CD14-positive monocyte (primary cell): ENCODE measurements around the gene ACKR4. TPM values are rescaled to one million over a fixed set of nuclear protein-coding genes. Genes with fewer than 3 reads are reported as not detected.
"Not testable (repeated sequence)": the region's sequence is repeated elsewhere in the genome, so short reads cannot be mapped to it uniquely, and the experiment has no call there.

Experiments
- DNase-seq, 3 donors: peaks; one replicate each; pipeline ENCODE4 v3.0.0-alpha.2; 2011 to 2022
- H2AFZ ChIP-seq: 2 replicates; pipeline ENCODE4 v1.6.0; 2012; ENCODE audit warnings: mild to moderate bottlenecking, low read depth, low read length, inconsistent platforms; ENCODE audit not compliant: insufficient read depth, poor library complexity, severe bottlenecking
- H3K27ac ChIP-seq, 2 donors: 1 replicate in 1 of 2; 2 replicates in 1 of 2; pipeline ENCODE4 v1.5.1; 2012 to 2013; ENCODE audit warnings: low read length in 2 of 2, control low read depth in 1 of 2, inconsistent platforms in 1 of 2, low read depth in 1 of 2, mild to moderate bottlenecking in 1 of 2
- H3K27me3 ChIP-seq, 2 donors: one replicate each; pipeline versions ENCODE4 v1.6.0 to v1.6.1; 2011 to 2013; ENCODE audit warnings: low read length in 2 of 2; ENCODE audit not compliant: control insufficient read depth in 2 of 2, insufficient read depth in 2 of 2
- H3K36me3 ChIP-seq, 2 donors: replicated peaks in 1 of 2; 1 replicate in 1 of 2; 2 replicates in 1 of 2; pipeline versions ENCODE4 v1.5.1 to v1.6.1; 2012 to 2013; ENCODE audit warnings: low read length in 2 of 2, control low read depth in 1 of 2, inconsistent platforms in 1 of 2, mild to moderate bottlenecking in 1 of 2; ENCODE audit not compliant: insufficient read depth in 2 of 2, control insufficient read depth in 1 of 2
- H3K4me1 ChIP-seq, 2 donors: 1 replicate in 1 of 2; 2 replicates in 1 of 2; pipeline versions ENCODE4 v1.5.1 to v1.6.1; 2012 to 2013; ENCODE audit warnings: low read length in 2 of 2, control low read depth in 1 of 2, inconsistent platforms in 1 of 2, mild to moderate bottlenecking in 1 of 2, moderate library complexity in 1 of 2; ENCODE audit not compliant: insufficient read depth in 2 of 2, control insufficient read depth in 1 of 2
- H3K4me2 ChIP-seq: replicated peaks from 2 replicates; pipeline ENCODE3; 2012; ENCODE audit warnings: low read length, moderate library complexity, mild to moderate bottlenecking; ENCODE audit not compliant: poor library complexity, severe bottlenecking; ENCODE audit errors: extremely low read depth
- H3K4me3 ChIP-seq, 3 experiments: fragments of 200-600 bp in 1 of 3; sonication (generic) in 1 of 3; replicated peaks in 1 of 3; 1 replicate in 2 of 3; 2 replicates in 1 of 3; pipeline ENCODE4 v1.5.1; 2011 to 2013; ENCODE audit warnings: low read length in 3 of 3, mild to moderate bottlenecking in 3 of 3, control low read depth in 2 of 3, low read depth in 2 of 3, inconsistent platforms in 1 of 3, moderate library complexity in 1 of 3
- H3K79me2 ChIP-seq: 2 replicates; pipeline ENCODE4 v1.6.0; 2012; ENCODE audit warnings: mild to moderate bottlenecking, control low read depth, inconsistent platforms, low read length, moderate library complexity; ENCODE audit not compliant: insufficient read depth
- H3K9ac ChIP-seq: 2 replicates; pipeline ENCODE4 v1.6.0; 2017; ENCODE audit warnings: low read length, mild to moderate bottlenecking; ENCODE audit not compliant: insufficient read depth, poor library complexity, severe bottlenecking
- H3K9me3 ChIP-seq, 2 donors: replicated peaks in 1 of 2; 1 replicate in 1 of 2; 2 replicates in 1 of 2; pipeline versions ENCODE4 v1.5.1 to v1.6.1; 2012 to 2013; ENCODE audit warnings: low read length in 2 of 2, control low read depth in 1 of 2; ENCODE audit not compliant: control insufficient read depth in 1 of 2, insufficient read depth in 1 of 2
- H4K20me1 ChIP-seq: 2 replicates; pipeline ENCODE4 v1.6.0; 2012; ENCODE audit warnings: mild to moderate bottlenecking, low read length, control low read depth, moderate library complexity; ENCODE audit not compliant: insufficient read depth
- H3K27ac Mint-ChIP-seq, 7 donors: one replicate each; pipeline ENCODE4 v1.8.0; 2020; ENCODE audit warnings: mild to moderate bottlenecking in 7 of 7, mixed read lengths in 7 of 7, moderate library complexity in 6 of 7, inconsistent platforms in 2 of 7
- H3K27me3 Mint-ChIP-seq, 3 donors: one replicate each; pipeline ENCODE4 v1.8.0; 2021 to 2022; ENCODE audit warnings: low read depth in 3 of 3, mild to moderate bottlenecking in 3 of 3, mixed read lengths in 3 of 3, moderate library complexity in 3 of 3, inconsistent platforms in 1 of 3
- H3K36me3 Mint-ChIP-seq, 2 donors: one replicate each; pipeline ENCODE4 v1.8.0; 2020; ENCODE audit warnings: mixed read lengths in 2 of 2, inconsistent platforms in 1 of 2, mild to moderate bottlenecking in 1 of 2
- H3K4me1 Mint-ChIP-seq: one replicate; pipeline ENCODE4 v1.8.0; 2020; ENCODE audit warnings: mild to moderate bottlenecking, mixed read lengths
- H3K4me3 Mint-ChIP-seq, 2 donors: one replicate each; pipeline ENCODE4 v1.8.0; 2020; ENCODE audit warnings: mild to moderate bottlenecking in 2 of 2, mixed read lengths in 2 of 2, moderate library complexity in 1 of 2
- H3K9me3 Mint-ChIP-seq, 7 donors: one replicate each; pipeline ENCODE4 v1.8.0; 2020 to 2022; ENCODE audit warnings: mixed read lengths in 7 of 7, mild to moderate bottlenecking in 6 of 7, moderate library complexity in 6 of 7, inconsistent platforms in 2 of 7
- WGBS: methylation state at CpG from one replicate; pipeline ENCODE4 v1.1.5; 2013; ENCODE audit warnings: missing lambda C conversion rate; ENCODE audit not compliant: insufficient coverage; 5-methylcytosine and 5-hydroxymethylcytosine counted together
- intact Hi-C, 2 donors: fragments of 100-400 bp; cut with micrococcal nuclease; formaldehyde crosslinking; loops; one replicate each; pipeline versions ENCODE4 v1.15.0 to v1.15.1; 2023
- polyA plus RNA-seq, 3 donors: library from polyadenylated mRNA; depleted of rRNA in 1 of 3; unstranded in 2 of 3; stranded (reverse) in 1 of 3; fragments of 300-500 nt in 2 of 3; fragments of >200 nt in 1 of 3; fragmentation: Illumina TruSeq in 2 of 3; gene quantifications; 1 replicate in 2 of 3; 2 replicates in 1 of 3; pipeline ENCODE4 v1.2.3, GENCODE V29; 2012 to 2021
- TF ChIP-seq, protein P1 (sequence below): fragments of 200-600 bp; IDR thresholded peaks from one replicate; pipeline ENCODE4 v1.8.0; 2022; ENCODE audit warnings: antibody characterized with exemption, mild to moderate bottlenecking

ACKR4 gene
- polyA plus RNA-seq, 3 donors = 0.09 TPM; not detected in 2

DNA sequence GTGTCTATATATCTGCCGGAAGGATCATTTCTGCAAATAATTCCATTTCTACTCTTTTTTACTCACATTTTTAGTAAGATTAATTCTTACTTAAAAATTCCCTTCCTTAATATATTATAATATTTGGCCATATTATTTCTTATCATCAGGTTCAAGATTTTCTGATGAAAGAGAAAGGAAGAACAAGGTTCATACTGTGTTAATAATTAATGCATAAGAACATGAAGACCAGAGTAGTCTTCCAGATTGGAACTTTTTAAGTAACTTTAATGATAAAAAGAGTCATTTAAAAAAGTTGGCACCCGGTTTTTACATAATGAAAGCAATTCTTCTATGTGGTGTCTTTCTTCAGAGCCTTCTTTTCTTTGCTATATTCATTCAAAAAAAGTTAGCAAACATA, 590 bp downstream of the ACKR4 start:
- peaks cover 0 to 4% (median 0%) of the 10 kb centered on the region in 3 donors for H3K27me3 Mint-ChIP-seq
- no peak overlapping the region for H3K27ac ChIP-seq
- H3K9ac ChIP-seq = no peak overlapping the region
- no peak overlapping the region for H2AFZ ChIP-seq
- no peaks in the 10 kb centered on the region for H3K27me3 ChIP-seq
- H4K20me1 ChIP-seq = no peaks in the 10 kb centered on the region
- intact Hi-C loops = no loop called here
- peaks cover 5 to 14% of the 10 kb centered on the region in 2 donors for H3K36me3 Mint-ChIP-seq
- peaks cover 4 to 6% of the 10 kb centered on the region in 2 donors for H3K4me1 ChIP-seq
- H3K4me3 ChIP-seq = no peak overlapping the region
- H3K36me3 ChIP-seq = peaks cover 5 to 6% of the 10 kb centered on the region in 2 donors
- no peaks in the 10 kb centered on the region for H3K9me3 ChIP-seq
- H3K4me3 Mint-ChIP-seq = no peak overlapping the region
- no peaks in the 10 kb centered on the region for H3K9me3 Mint-ChIP-seq
- no peak overlapping the region for H3K4me2 ChIP-seq
- no CpG with 5 or more reads among the region's 2 CpGs for WGBS
- H3K27ac Mint-ChIP-seq = no peak overlapping the region
- no peak for DNase-seq
- TF ChIP-seq, protein P1, sequence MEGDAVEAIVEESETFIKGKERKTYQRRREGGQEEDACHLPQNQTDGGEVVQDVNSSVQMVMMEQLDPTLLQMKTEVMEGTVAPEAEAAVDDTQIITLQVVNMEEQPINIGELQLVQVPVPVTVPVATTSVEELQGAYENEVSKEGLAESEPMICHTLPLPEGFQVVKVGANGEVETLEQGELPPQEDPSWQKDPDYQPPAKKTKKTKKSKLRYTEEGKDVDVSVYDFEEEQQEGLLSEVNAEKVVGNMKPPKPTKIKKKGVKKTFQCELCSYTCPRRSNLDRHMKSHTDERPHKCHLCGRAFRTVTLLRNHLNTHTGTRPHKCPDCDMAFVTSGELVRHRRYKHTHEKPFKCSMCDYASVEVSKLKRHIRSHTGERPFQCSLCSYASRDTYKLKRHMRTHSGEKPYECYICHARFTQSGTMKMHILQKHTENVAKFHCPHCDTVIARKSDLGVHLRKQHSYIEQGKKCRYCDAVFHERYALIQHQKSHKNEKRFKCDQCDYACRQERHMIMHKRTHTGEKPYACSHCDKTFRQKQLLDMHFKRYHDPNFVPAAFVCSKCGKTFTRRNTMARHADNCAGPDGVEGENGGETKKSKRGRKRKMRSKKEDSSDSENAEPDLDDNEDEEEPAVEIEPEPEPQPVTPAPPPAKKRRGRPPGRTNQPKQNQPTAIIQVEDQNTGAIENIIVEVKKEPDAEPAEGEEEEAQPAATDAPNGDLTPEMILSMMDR = no peak
- H3K79me2 ChIP-seq = no peaks in the 10 kb centered on the region
- H3K4me1 Mint-ChIP-seq = peaks cover 13% of the 10 kb centered on the region

DNA sequence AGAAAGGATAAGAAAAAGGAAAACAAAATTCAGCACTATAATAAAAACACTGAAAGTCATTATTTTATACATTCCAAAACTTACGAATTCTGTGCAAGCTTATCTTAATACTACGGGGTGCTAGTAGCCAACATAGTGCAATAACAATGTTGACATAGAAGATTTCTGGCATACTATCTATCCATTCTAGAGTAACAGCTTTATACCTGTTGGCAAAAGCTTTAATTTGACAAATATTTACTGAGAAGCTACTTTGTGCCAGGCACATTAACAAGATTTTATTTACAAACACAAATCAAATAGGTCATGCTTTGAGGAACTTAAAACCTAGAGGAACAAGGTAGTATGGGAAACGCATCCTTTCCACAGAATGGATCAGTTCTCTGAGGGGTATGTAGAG, 1.1 kb downstream of the ACKR4 start:
- intact Hi-C loops = no loop called here
- no peaks in the 10 kb centered on the region for H3K9me3 Mint-ChIP-seq
- WGBS = 100% methylated on average over 1 of the region's 3 CpGs
- TF ChIP-seq, protein P1 = no peak
- Histone ChIP-seq H3K4me1 (peaks cover 4 to 6% of the 10 kb centered on the region in 2 donors), H4K20me1 (no peaks in the 10 kb centered on the region), H3K4me3 (no peak overlapping the region), H3K36me3 (peaks cover 6 to 11% of the 10 kb centered on the region in 2 donors), H3K9ac (no peak overlapping the region), H3K27ac (no peak overlapping the region), H2AFZ (no peak overlapping the region), H3K4me2 (no peak overlapping the region), H3K79me2 (no peaks in the 10 kb centered on the region), H3K9me3 (no peaks in the 10 kb centered on the region), H3K27me3 (no peaks in the 10 kb centered on the region)
- no peak overlapping the region for H3K4me3 Mint-ChIP-seq
- no peak for DNase-seq
- peaks cover 5 to 16% of the 10 kb centered on the region in 2 donors for H3K36me3 Mint-ChIP-seq
- H3K4me1 Mint-ChIP-seq = peaks cover 11% of the 10 kb centered on the region
- peaks cover 0 to 4% (median 0%) of the 10 kb centered on the region in 3 donors for H3K27me3 Mint-ChIP-seq
- H3K27ac Mint-ChIP-seq = no peak overlapping the region

DNA sequence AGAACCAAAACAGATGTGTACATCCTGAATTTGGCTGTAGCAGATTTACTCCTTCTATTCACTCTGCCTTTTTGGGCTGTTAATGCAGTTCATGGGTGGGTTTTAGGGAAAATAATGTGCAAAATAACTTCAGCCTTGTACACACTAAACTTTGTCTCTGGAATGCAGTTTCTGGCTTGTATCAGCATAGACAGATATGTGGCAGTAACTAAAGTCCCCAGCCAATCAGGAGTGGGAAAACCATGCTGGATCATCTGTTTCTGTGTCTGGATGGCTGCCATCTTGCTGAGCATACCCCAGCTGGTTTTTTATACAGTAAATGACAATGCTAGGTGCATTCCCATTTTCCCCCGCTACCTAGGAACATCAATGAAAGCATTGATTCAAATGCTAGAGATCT, 3.5 kb downstream of the ACKR4 start:
- intact Hi-C loops, H3K4me1 Mint-ChIP-seq, H3K4me1 ChIP-seq, H3K27ac ChIP-seq, H4K20me1 ChIP-seq, H3K4me3 Mint-ChIP-seq, H3K9me3 ChIP-seq, H3K9ac ChIP-seq, H2AFZ ChIP-seq, H3K27me3 Mint-ChIP-seq, H3K4me2 ChIP-seq, H3K27me3 ChIP-seq, H3K9me3 Mint-ChIP-seq, H3K27ac Mint-ChIP-seq, H3K79me2 ChIP-seq, DNase-seq, H3K4me3 ChIP-seq: not testable (repeated sequence)
- peaks cover 12 to 20% of the 10 kb centered on the region in 2 donors for H3K36me3 Mint-ChIP-seq
- H3K36me3 ChIP-seq = peaks cover 6 to 13% of the 10 kb centered on the region in 2 donors
- WGBS = no CpG with 5 or more reads among the region's 1 CpG
